Measurements from ENCODE around the gene UCN2. TPM values are rescaled to one million over a fixed set of nuclear protein-coding genes. Genes with fewer than 3 reads are reported as not detected.

The UCN2 gene
- total and polyA plus RNA-seq, 4 donors = 0.07 to 0.18 (median 0.16) TPM; not detected in 1

- no peak overlapping the region for H3K9ac ChIP-seq (ENCODE audit: insufficient read depth in 1 of 2, low read length in 2 of 2)
- no peak for TF ChIP-seq CTCF (IDR thresholded peaks at IDR 0.05; ENCODE audit: control extremely low read depth, extremely low read depth)
- no peak overlapping the region for H3K27ac ChIP-seq (ENCODE audit: low read depth in 1 of 2, low read length in 1 of 2)
- H3K36me3 ChIP-seq (ENCODE audit: control insufficient read depth in 4 of 4, insufficient read depth in 4 of 4, low read length in 4 of 4) = no peaks in the 10 kb centered on the region
- H3K9me3 ChIP-seq (ENCODE audit: control insufficient read depth in 4 of 4, insufficient read depth in 3 of 4, low read length in 3 of 4) = no peaks in the 10 kb centered on the region
- H3K4me1 ChIP-seq (ENCODE audit: control insufficient read depth in 5 of 5, insufficient read depth in 5 of 5, low read length in 5 of 5) = peaks cover 0 to 28% (median 10%) of the 10 kb centered on the region in 5 donors
- DNase-seq (no peak), ATAC-seq (ENCODE audit: insufficient read depth, low FRiP score) (no peak)
- no peaks in the 10 kb centered on the region for H3K27me3 ChIP-seq (ENCODE audit: control insufficient read depth in 3 of 3, insufficient read depth in 3 of 3, low read length in 2 of 3)
- no peak overlapping the region for H3K4me3 ChIP-seq
- 79 to 89% methylated on average over 10 of the region's 10 CpGs for WGBS, 2 donors
Measured at GRCh38 chr3:48555231-48555948, 8.2 kb downstream of the UCN2 start.

GRCh38 chr3:48553886-48554845, 9.4 kb downstream of the UCN2 start:
- Histone ChIP-seq H3K9ac (ENCODE audit: insufficient read depth in 1 of 2, low read length in 2 of 2) (no peak overlapping the region), H3K27me3 (ENCODE audit: control insufficient read depth in 3 of 3, insufficient read depth in 3 of 3, low read length in 2 of 3) (no peaks in the 10 kb centered on the region), H3K27ac (ENCODE audit: low read depth in 1 of 2, low read length in 1 of 2) (no peak overlapping the region), H3K4me1 (ENCODE audit: control insufficient read depth in 5 of 5, insufficient read depth in 5 of 5, low read length in 5 of 5) (peaks cover 0 to 23% (median 4%) of the 10 kb centered on the region in 5 donors), H3K9me3 (ENCODE audit: control insufficient read depth in 4 of 4, insufficient read depth in 3 of 4, low read length in 3 of 4) (no peaks in the 10 kb centered on the region), H3K4me3 (no peak overlapping the region), H3K36me3 (ENCODE audit: control insufficient read depth in 4 of 4, insufficient read depth in 4 of 4, low read length in 4 of 4) (no peaks in the 10 kb centered on the region)
- DNase-seq (no peak), ATAC-seq (ENCODE audit: insufficient read depth, low FRiP score) (no peak)
- TF ChIP-seq CTCF (IDR thresholded peaks at IDR 0.05; ENCODE audit: control extremely low read depth, extremely low read depth) = no peak
- WGBS, 2 donors = 84 to 89% methylated on average over 14 of the region's 14 CpGs

GRCh38 chr3:48553361-48553760, 10.2 kb downstream of the UCN2 start:
- no peaks in the 10 kb centered on the region for H3K27me3 ChIP-seq (ENCODE audit: control insufficient read depth in 3 of 3, insufficient read depth in 3 of 3, low read length in 2 of 3)
- H3K27ac ChIP-seq (ENCODE audit: low read depth in 1 of 2, low read length in 1 of 2) = no peak overlapping the region
- ATAC-seq (ENCODE audit: insufficient read depth, low FRiP score) (no peak), DNase-seq (no peak)
- peaks cover 0 to 21% (median 6%) of the 10 kb centered on the region in 5 donors for H3K4me1 ChIP-seq (ENCODE audit: control insufficient read depth in 5 of 5, insufficient read depth in 5 of 5, low read length in 5 of 5)
- 44 to 77% methylated on average over 5 of the region's 5 CpGs for WGBS, 2 donors
- H3K36me3 ChIP-seq (ENCODE audit: control insufficient read depth in 4 of 4, insufficient read depth in 4 of 4, low read length in 4 of 4) = no peaks in the 10 kb centered on the region
- no peaks in the 10 kb centered on the region for H3K9me3 ChIP-seq (ENCODE audit: control insufficient read depth in 4 of 4, insufficient read depth in 3 of 4, low read length in 3 of 4)
- no peak overlapping the region for H3K9ac ChIP-seq (ENCODE audit: insufficient read depth in 1 of 2, low read length in 2 of 2)
- no peak for TF ChIP-seq CTCF (IDR thresholded peaks at IDR 0.05; ENCODE audit: control extremely low read depth, extremely low read depth)
- no peak overlapping the region for H3K4me3 ChIP-seq

All from lung (tissue), 12 donors.